Motor neuron (in vitro differentiated cells): ENCODE data around the gene RHBDL1. TPM values are rescaled to one million over a fixed set of nuclear protein-coding genes. Genes with fewer than 3 reads are reported as not detected.
A peak's percentile ranks its signal among the peaks of the same experiment; 100 is the strongest.

ENCODE experiments used
- ATAC-seq, 8 experiments: fragments of 200-7000 bp; cut with Tn5 transposase; replicated peaks in 6 of 8; 2 replicates each; pipeline ENCODE4 v1.8.0; 2021; ENCODE audit warnings: mild to moderate bottlenecking in 8 of 8, moderate library complexity in 8 of 8
- H3K27ac ChIP-seq, 2 donors: fragments of 250-450 bp; sonication (Bioruptor Pico); 2 replicates each; pipeline ENCODE4 v1.9.0; 2021; ENCODE audit warnings: antibody characterized with exemption in 2 of 2, mild to moderate bottlenecking in 2 of 2, moderate library complexity in 1 of 2
- H3K4me1 ChIP-seq, 2 donors: fragments of 250-450 bp; sonication (Bioruptor Pico); replicated peaks in 1 of 2; 2 replicates each; pipeline ENCODE4 v1.6.1; 2021; ENCODE audit warnings: antibody characterized with exemption in 2 of 2, mild to moderate bottlenecking in 2 of 2, moderate library complexity in 1 of 2
- H3K4me3 ChIP-seq, 5 donors: fragments of 250-450 bp; sonication (Bioruptor Pico); 2 replicates each; pipeline ENCODE4 v1.9.0; 2021; ENCODE audit warnings: antibody characterized with exemption in 5 of 5, mild to moderate bottlenecking in 5 of 5, moderate library complexity in 4 of 5
- WGBS, 10 experiments: fragments of 450-650 bp; shearing (Covaris generic); methylation state at CpG; one replicate each; pipeline ENCODE4 v1.0.0; 2022; 5-methylcytosine and 5-hydroxymethylcytosine counted together
- in situ Hi-C, 9 experiments: fragments of 400-800 bp; cut with MboI; loops; one replicate each; pipeline ENCODE4 v1.15.0; 2021; ENCODE audit warnings: low sequenced_read_pairs in 9 of 9, low pct_unique_long_range_greater_than_20kb in 2 of 9; ENCODE audit not compliant: unreplicated experiment in 9 of 9
- total RNA-seq, 8 experiments: library from RNA; unstranded; fragments of 300-600 nt; gene quantifications; 2 replicates each; pipeline versions ENCODE4 v1.2.3 to v1.2.4, GENCODE V29; 2022

RHBDL1 gene
- total RNA-seq, 8 experiments from 2014 or later, result 1.0 to 8.5 (median 3.3) TPM

GRCh38 chr16:693364-693763, 17.9 kb downstream of the RHBDL1 start:
- in situ Hi-C loops, result no loop called here
- WGBS, 10 experiments, result 0 to 64% (median 40%) methylated on average over 1 to 11 of the region's 22 CpGs; no CpG with 5 or more reads in 7 of the 10 experiments

GRCh38 chr16:693766-694165, 18.3 kb downstream of the RHBDL1 start:
- Histone ChIP-seq H3K4me3 (peak overlapping the region in 3 of 5 donors; percentile 25 to 43 (median 30)), H3K27ac (peak overlapping the region in 1 of 2 donors; percentile 90), H3K4me1 (peaks cover 25 to 26% of the 10 kb centered on the region in 2 donors)
- in situ Hi-C loops, result no loop called here
- ATAC-seq, result peak in 2 of 8 experiments; percentile 1
- no CpG with 5 or more reads among the region's 37 CpGs for WGBS, 10 experiments

More at GRCh38 chr16:693364-693763, 17.9 kb downstream of the RHBDL1 start:
- no peak for ATAC-seq
- peaks cover 25 to 28% of the 10 kb centered on the region in 2 donors for H3K4me1 ChIP-seq
- H3K4me3 ChIP-seq, result peak overlapping the region in 1 of 5 donors; percentile 43
- H3K27ac ChIP-seq, result peak overlapping the region in 1 of 2 donors; percentile 34

GRCh38 chr16:694187-694862, 18.9 kb downstream of the RHBDL1 start:
- no peak for ATAC-seq
- in situ Hi-C loops, result no loop called here
- H3K4me1 ChIP-seq, result peaks cover 20 to 21% of the 10 kb centered on the region in 2 donors
- H3K4me3 ChIP-seq, result peak overlapping the region; percentile 9 to 43 (median 25)
- WGBS, 10 experiments, result 0% methylated on average over 4 of the region's 64 CpGs; no CpG with 5 or more reads in 9 of the 10 experiments
- peak overlapping the region; percentile 81 to 90 for H3K27ac ChIP-seq

- ATAC-seq, result no peak
- no CpG with 5 or more reads among the region's 37 CpGs for WGBS, 10 experiments
- Histone ChIP-seq H3K4me3 (peak overlapping the region; percentile 9 to 43 (median 25)), H3K4me1 (peaks cover 16 to 17% of the 10 kb centered on the region in 2 donors), H3K27ac (peak overlapping the region; percentile 81 to 90)
- in situ Hi-C loops, result no loop called here
These were observed 19.4 kb downstream of the RHBDL1 start for GRCh38 chr16:694863-695354.

DNA sequence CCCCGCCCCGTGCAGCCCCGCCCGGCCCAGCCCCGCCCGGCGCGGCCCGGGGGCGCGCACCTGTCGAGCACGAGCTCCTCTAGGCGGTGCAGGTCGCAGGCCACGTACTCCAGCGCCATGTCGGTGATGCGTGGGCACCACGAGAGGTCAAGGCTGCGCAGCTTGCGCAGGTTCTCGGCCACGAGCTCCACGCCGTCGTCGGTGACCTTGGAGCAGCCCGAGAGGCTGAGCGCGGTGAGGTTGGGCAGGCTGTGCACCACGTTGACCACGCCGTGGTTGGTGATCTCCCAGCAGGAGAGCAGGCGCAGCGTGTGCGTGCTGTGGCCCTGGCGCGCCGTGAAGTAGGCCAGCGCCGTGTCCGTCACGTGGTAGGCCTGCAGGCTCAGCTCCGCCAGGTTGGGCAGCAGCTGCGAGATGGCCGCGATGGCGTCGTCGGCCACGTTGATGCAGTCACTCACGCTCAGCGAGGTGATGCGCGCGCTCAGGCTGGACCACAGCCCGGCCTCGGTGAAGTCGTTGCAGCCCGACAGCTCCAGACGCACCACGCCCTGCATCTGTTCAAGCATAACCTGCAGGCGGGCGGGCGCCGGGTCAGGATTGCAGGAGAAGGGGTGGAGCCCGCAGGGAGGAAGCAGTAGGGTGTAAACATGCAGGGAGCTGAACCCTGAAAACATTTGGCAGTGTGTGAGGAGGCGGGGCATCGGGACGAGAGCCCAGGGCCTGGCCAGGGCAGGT, 20.1 kb downstream of the RHBDL1 start:
- Histone ChIP-seq H3K4me3 (peak overlapping the region in 4 of 5 donors; percentile 14 to 43 (median 28)), H3K4me1 (peaks cover 19 to 22% of the 10 kb centered on the region in 2 donors), H3K27ac (peak overlapping the region; percentile 81 to 90)
- ATAC-seq, result peak; percentile 74 to 86 (median 76)
- in situ Hi-C loops, result no loop called here
- 0 to 80% (median 3%) methylated on average over 2 to 20 of the region's 71 CpGs; no CpG with 5 or more reads in 4 of the 10 experiments for WGBS, 10 experiments

GRCh38 chr16:698911-699671, 23.6 kb downstream of the RHBDL1 start:
- in situ Hi-C loops, result no loop called here
- Histone ChIP-seq H3K27ac (no peak overlapping the region), H3K4me1 (peaks cover 31 to 38% of the 10 kb centered on the region in 2 donors), H3K4me3 (no peak overlapping the region)
- ATAC-seq, result no peak
- WGBS, 10 experiments, result 14 to 90% (median 58%) methylated on average over 1 to 8 of the region's 19 CpGs; no CpG with 5 or more reads in 1 of the 10 experiments

GRCh38 chr16:700684-701584, 25.5 kb downstream of the RHBDL1 start:
- peak; percentile 9 to 84 (median 29) for ATAC-seq
- Histone ChIP-seq H3K4me1 (peaks cover 24 to 29% of the 10 kb centered on the region in 2 donors), H3K4me3 (peak overlapping the region in 4 of 5 donors; percentile 10 to 32 (median 21)), H3K27ac (no peak overlapping the region)
- in situ Hi-C loops, result loop anchor here in 1 of 9 experiments (25.0 kb wide), 1 partner anchor 361 kb away; the partner anchor contains the start of gene SSTR5
- WGBS, 10 experiments, result 10 to 13% (median 12%) methylated on average over 2 to 11 of the region's 76 CpGs; no CpG with 5 or more reads in 7 of the 10 experiments

GRCh38 chr16:702341-702740, 26.9 kb downstream of the RHBDL1 start:
- Histone ChIP-seq H3K4me1 (peaks cover 34 to 43% of the 10 kb centered on the region in 2 donors), H3K27ac (no peak overlapping the region), H3K4me3 (no peak overlapping the region)
- ATAC-seq, result no peak
- 0 to 100% (median 70%) methylated on average over 1 to 11 of the region's 19 CpGs; no CpG with 5 or more reads in 2 of the 10 experiments for WGBS, 10 experiments
- in situ Hi-C loops, result loop anchor here in 1 of 9 experiments (25.0 kb wide), 1 partner anchor 360 kb away; the partner anchor contains the start of gene SSTR5

GRCh38 chr16:703406-703805, 27.9 kb downstream of the RHBDL1 start:
- no peak for ATAC-seq
- 33 to 40% (median 40%) methylated on average over 1 to 4 of the region's 12 CpGs; no CpG with 5 or more reads in 7 of the 10 experiments for whole genome bisulfite sequencing, 10 experiments
- Histone ChIP-seq H3K4me3 (no peak overlapping the region), H3K27ac (no peak overlapping the region), H3K4me1 (peaks cover 34 to 43% of the 10 kb centered on the region in 2 donors)
- in situ Hi-C loops, result loop anchor here in 1 of 9 experiments (25.0 kb wide), 1 partner anchor 359 kb away; the partner anchor contains the start of gene SSTR5

GRCh38 chr16:704047-704446, 28.6 kb downstream of the RHBDL1 start:
- no peak for ATAC-seq
- Histone ChIP-seq H3K4me3 (peak overlapping the region; percentile 55 to 96 (median 85)), H3K27ac (no peak overlapping the region), H3K4me1 (peaks cover 37 to 47% of the 10 kb centered on the region in 2 donors)
- in situ Hi-C loops, result loop anchor here in 1 of 9 experiments (25.0 kb wide), 1 partner anchor 358 kb away; the partner anchor contains the start of gene SSTR5
- 0 to 66% methylated on average over 1 to 5 of the region's 7 CpGs; no CpG with 5 or more reads in 8 of the 10 experiments for WGBS, 10 experiments

- H3K4me1 ChIP-seq, result peaks cover 42 to 52% of the 10 kb centered on the region in 2 donors
- WGBS, 10 experiments, result 17 to 43% (median 39%) methylated on average over 2 to 7 of the region's 50 CpGs; no CpG with 5 or more reads in 7 of the 10 experiments
- in situ Hi-C loops, result loop anchor here in 1 of 9 experiments (25.0 kb wide), 1 partner anchor 358 kb away; the partner anchor contains the start of gene SSTR5
- H3K4me3 ChIP-seq, result peak overlapping the region; percentile 55 to 96 (median 85)
- ATAC-seq, result no peak
- H3K27ac ChIP-seq, result peak overlapping the region; percentile 87 to 89
These were observed 29.3 kb downstream of the RHBDL1 start for GRCh38 chr16:704552-705380.
